GM13976 (cell line): ENCODE results near the gene SVOPL.
"Not testable (repeated sequence)": the region's sequence is repeated elsewhere in the genome, so short reads cannot be mapped to it uniquely, and the experiment has no call there.

Source experiments
- DNase-seq: peaks from one replicate; pipeline ENCODE4 v3.0.0; 2012; ENCODE audit warnings: low spot score
- in situ Hi-C: fragments of 300-500 bp; cut with MboI; formaldehyde crosslinking; loops from one replicate; pipeline ENCODE4 v1.12.0; 2022; ENCODE audit warnings: low sequenced_read_pairs, mixed read lengths, inconsistent platforms; ENCODE audit not compliant: unreplicated experiment
- TF ChIP-seq, protein P1 (sequence below): IDR thresholded peaks from 2 replicates; pipeline ENCODE4 v1.5.1; 2012; ENCODE audit warnings: borderline replicate concordance, mild to moderate bottlenecking; ENCODE audit not compliant: insufficient read depth; ENCODE audit errors: extremely low read depth, missing control alignments, control extremely low read depth

SVOPL gene

GRCh38 chr7:138695106-138695505 is 6.1 kb downstream of the SVOPL start:
- in situ Hi-C loops, result no loop called here
- TF ChIP-seq, protein P1, sequence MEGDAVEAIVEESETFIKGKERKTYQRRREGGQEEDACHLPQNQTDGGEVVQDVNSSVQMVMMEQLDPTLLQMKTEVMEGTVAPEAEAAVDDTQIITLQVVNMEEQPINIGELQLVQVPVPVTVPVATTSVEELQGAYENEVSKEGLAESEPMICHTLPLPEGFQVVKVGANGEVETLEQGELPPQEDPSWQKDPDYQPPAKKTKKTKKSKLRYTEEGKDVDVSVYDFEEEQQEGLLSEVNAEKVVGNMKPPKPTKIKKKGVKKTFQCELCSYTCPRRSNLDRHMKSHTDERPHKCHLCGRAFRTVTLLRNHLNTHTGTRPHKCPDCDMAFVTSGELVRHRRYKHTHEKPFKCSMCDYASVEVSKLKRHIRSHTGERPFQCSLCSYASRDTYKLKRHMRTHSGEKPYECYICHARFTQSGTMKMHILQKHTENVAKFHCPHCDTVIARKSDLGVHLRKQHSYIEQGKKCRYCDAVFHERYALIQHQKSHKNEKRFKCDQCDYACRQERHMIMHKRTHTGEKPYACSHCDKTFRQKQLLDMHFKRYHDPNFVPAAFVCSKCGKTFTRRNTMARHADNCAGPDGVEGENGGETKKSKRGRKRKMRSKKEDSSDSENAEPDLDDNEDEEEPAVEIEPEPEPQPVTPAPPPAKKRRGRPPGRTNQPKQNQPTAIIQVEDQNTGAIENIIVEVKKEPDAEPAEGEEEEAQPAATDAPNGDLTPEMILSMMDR, result no peak
- DNase-seq, result no peak

DNA sequence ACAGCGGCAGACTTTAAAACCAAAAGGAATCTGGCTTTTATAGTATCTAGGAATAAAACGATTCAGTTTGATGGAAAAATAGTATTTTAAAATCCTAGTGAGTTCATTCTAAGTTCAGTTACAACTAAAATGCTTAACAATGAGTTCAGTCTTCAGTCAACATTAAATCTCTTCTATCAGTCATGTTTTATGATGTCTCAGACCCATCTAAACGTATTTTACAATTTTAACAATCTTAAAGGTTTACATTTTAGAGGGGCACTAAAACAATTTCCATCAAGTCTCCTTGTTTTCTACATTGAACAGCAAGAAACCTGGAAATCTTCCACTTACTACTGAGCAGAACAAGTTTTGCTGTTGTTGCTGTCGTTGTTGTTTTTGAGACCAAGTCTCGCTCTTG is 10.0 kb downstream of the SVOPL start:
- no peak for DNase-seq
- TF ChIP-seq, protein P1, result no peak
- in situ Hi-C loops, result no loop called here

DNA sequence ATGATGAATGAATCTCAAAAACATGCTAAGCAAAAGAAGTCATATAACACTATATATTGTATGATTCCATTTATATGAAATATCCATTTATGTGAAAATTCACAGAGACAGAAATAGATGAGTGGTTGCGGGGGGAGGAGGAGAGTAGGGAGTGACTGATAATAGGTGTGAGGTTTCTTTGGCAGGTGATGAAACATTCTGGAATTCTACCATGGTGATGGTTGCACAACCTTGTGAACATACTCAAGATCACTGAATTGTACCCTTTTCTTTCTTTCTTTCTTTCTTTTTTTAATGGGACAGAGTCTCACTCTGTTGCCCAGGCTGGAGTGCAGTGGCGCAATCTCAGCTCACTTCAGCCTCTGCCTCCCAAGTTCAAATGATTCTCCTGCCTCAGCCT is 10.7 kb downstream of the SVOPL start:
- in situ Hi-C loops, result no loop called here
- TF ChIP-seq, protein P1, result no peak
- no peak for DNase-seq

GRCh38 chr7:138688037-138688436 is 13.1 kb downstream of the SVOPL start:
- in situ Hi-C loops, DNase-seq: not testable (repeated sequence)

GRCh38 chr7:138684340-138684739 is 16.8 kb downstream of the SVOPL start:
- DNase-seq, result no peak
- TF ChIP-seq, protein P1, result no peak
- in situ Hi-C loops, result no loop called here

DNA sequence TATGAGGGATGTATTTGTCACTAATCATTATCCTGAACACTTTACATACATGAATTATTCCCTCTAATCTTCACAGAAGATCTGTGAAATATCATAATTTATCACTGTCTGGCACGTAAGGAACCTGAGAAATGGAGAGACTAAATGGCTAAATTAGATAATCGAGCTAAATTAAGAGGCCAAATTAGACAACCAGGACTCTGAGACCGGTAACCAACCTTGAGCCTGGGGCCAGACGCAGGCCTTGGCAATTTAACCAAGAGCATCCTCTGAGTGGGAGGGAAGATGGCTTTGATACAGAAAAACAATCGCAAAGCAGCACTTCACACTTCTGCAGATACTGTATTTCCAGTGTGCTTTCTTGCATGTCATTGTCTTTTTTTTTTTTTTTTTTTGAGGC is 21.4 kb downstream of the SVOPL start:
- in situ Hi-C loops, result no loop called here
- TF ChIP-seq, protein P1, result no peak
- DNase-seq, result no peak

DNA sequence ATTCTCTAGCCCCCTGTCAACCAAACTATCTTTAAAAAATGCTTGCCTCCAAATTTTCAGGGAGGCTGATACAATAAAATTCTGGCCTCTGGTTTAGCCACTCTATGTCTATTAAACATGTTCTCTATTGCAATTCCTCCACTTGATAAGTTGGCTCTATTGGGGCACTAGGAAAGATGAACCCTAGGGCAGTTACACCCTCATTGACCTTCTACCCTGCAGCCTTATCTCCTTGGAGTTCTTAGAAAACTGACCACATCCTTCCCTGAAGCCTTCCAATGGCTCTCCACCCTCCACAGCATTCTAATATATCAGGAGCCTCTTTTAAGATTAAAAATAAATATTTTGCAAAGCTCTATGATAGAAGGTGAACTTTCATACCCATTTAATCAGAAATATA is 30.6 kb downstream of the SVOPL start:
- no peak for DNase-seq
- in situ Hi-C loops, result no loop called here
- TF ChIP-seq, protein P1, result no peak

GRCh38 chr7:138669364-138669763 is 31.8 kb downstream of the SVOPL start:
- in situ Hi-C loops, result no loop called here
- DNase-seq, result no peak
- TF ChIP-seq, protein P1, result no peak
